K562 (cell line): ENCODE measurements around the gene SMIM35. TPM values are rescaled to one million over a fixed set of nuclear protein-coding genes. Genes with fewer than 3 reads are reported as not detected.

Experiments used
- ATF2 ChIP-seq: sonication (generic); formaldehyde crosslinking; IDR thresholded peaks from 2 replicates; pipeline ENCODE4 v1.8.1; 2022; ENCODE audit warnings: missing genetic modification reagents
- CCNT2 ChIP-seq: IDR thresholded peaks from 2 replicates; pipeline ENCODE4 v1.6.1; 2011; ENCODE audit warnings: borderline replicate concordance, low read depth, mild to moderate bottlenecking, moderate library complexity, mixed read lengths, low read length; ENCODE audit not compliant: insufficient read length; ENCODE audit errors: extremely low read depth
- CHCHD3 ChIP-seq: fragments of 250-450 bp; sonication (Bioruptor Pico); IDR thresholded peaks from 2 replicates; pipeline ENCODE4 v2.1.2; 2022; ENCODE audit warnings: mild to moderate bottlenecking
- CHD4 ChIP-seq: fragments of 200-600 bp; sonication (generic); IDR thresholded peaks from 3 replicates; pipeline ENCODE4 v1.6.1; 2012; ENCODE audit warnings: low read depth, mild to moderate bottlenecking, mixed read lengths, low read length, inconsistent platforms; ENCODE audit not compliant: insufficient read depth, insufficient replicate concordance, poor library complexity, severe bottlenecking
- ETV1 ChIP-seq: fragments of 450-650 bp; conservative IDR thresholded peaks from 2 replicates; pipeline ENCODE4 v1.6.1; 2016; ENCODE audit warnings: missing genetic modification characterization, control low read depth, low read depth, missing compliant biosample characterization
- FOXP1 ChIP-seq: sonication (generic); formaldehyde crosslinking; IDR thresholded peaks from 2 replicates; pipeline ENCODE4 v1.8.0; 2022; ENCODE audit warnings: mild to moderate bottlenecking, missing genetic modification reagents
- KAT2B ChIP-seq: IDR thresholded peaks from one replicate; pipeline ENCODE4 v1.6.1; 2012; ENCODE audit warnings: low read depth, mild to moderate bottlenecking, control low read depth, inconsistent platforms, low read length, moderate library complexity
- NFXL1 ChIP-seq: fragments of 450-650 bp; formaldehyde crosslinking; IDR thresholded peaks from 2 replicates; pipeline ENCODE4 v1.4.0; 2021; ENCODE audit warnings: mild to moderate bottlenecking
- SMAD3 ChIP-seq: fragments of 450-650 bp; formaldehyde crosslinking; conservative IDR thresholded peaks from 2 replicates; pipeline ENCODE4 v1.4.0; 2020; ENCODE audit warnings: mild to moderate bottlenecking
- SMARCB1 ChIP-seq: IDR thresholded peaks from 2 replicates; pipeline ENCODE4 v1.6.1; 2011; ENCODE audit warnings: improper control_type of control experiment, low read depth; ENCODE audit not compliant: insufficient read length
- TCF7L2 ChIP-seq: fragments of 150-350 bp; IDR thresholded peaks from 2 replicates; pipeline ENCODE4 v1.6.1; 2016; ENCODE audit warnings: low read depth, mild to moderate bottlenecking, low read length, moderate library complexity
- ZC3H4 ChIP-seq: sonication (generic); formaldehyde crosslinking; IDR thresholded peaks from 2 replicates; pipeline ENCODE4 v1.9.0; 2021; ENCODE audit warnings: missing genetic modification reagents, borderline replicate concordance
- ZNF41 ChIP-seq: fragments of 250-450 bp; sonication (Bioruptor Pico); conservative IDR thresholded peaks from 2 replicates; pipeline ENCODE4 v1.4.0; 2020; ENCODE audit warnings: mild to moderate bottlenecking
- ZNF431 ChIP-seq: sonication (generic); formaldehyde crosslinking; IDR thresholded peaks from 2 replicates; pipeline ENCODE4 v1.8.0; 2022; ENCODE audit warnings: mild to moderate bottlenecking, missing genetic modification reagents
- ZNF778 ChIP-seq: fragments of 450-650 bp; formaldehyde crosslinking; IDR thresholded peaks from 2 replicates; pipeline ENCODE4 v1.4.0; 2020; ENCODE audit warnings: mild to moderate bottlenecking, moderate library complexity
- polyA plus RNA-seq, 8 experiments: library from polyadenylated mRNA; depleted of rRNA in 4 of 8; stranded (reverse) in 5 of 8; unstranded in 3 of 8; fragments of >200 nt; fragmentation: Nextera tagmentation in 2 of 8; fragmentation: Illumina TruSeq in 1 of 8; extraction: Ambion mirVana in 2 of 8; extraction: Trizol in 1 of 8; gene quantifications; 2 replicates each; pipeline versions ENCODE4 v1.2.1 to v1.2.3, GENCODE V29; 2011 to 2014; ENCODE audit warnings: inconsistent platforms in 1 of 8, missing spikeins in 1 of 8
- total RNA-seq, 7 experiments: library from RNA; depleted of rRNA in 6 of 7; stranded (reverse); fragments of >200 nt in 6 of 7; fragmentation: Illumina TruSeq in 2 of 7; extraction: Trizol in 2 of 7; gene quantifications; 2 replicates each; pipeline versions ENCODE4 v1.2.1 to v1.2.3, GENCODE V29; 2011 to 2021; ENCODE audit warnings: low replicate concordance in 1 of 7
- TF ChIP-seq, protein P1 (sequence below): IDR thresholded peaks from 2 replicates; pipeline ENCODE4 v1.6.1; 2014; ENCODE audit warnings: antibody characterized with exemption
- TF ChIP-seq, protein P2 (sequence below), 3 experiments: IDR thresholded peaks in 2 of 3; conservative IDR thresholded peaks in 1 of 3; 2 replicates each; pipeline ENCODE4 v1.5.1; 2011 to 2012; ENCODE audit warnings: low read length in 3 of 3, mild to moderate bottlenecking in 3 of 3, control low read depth in 2 of 3, improper control_type of control experiment in 1 of 3, inconsistent platforms in 1 of 3, low read depth in 1 of 3, mixed read lengths in 1 of 3, moderate library complexity in 1 of 3; ENCODE audit not compliant: insufficient read depth in 2 of 3
- TF ChIP-seq, protein P3 (sequence below): sonication (generic); formaldehyde crosslinking; IDR thresholded peaks from 2 replicates; pipeline ENCODE4 v1.8.0; 2023; ENCODE audit warnings: mild to moderate bottlenecking, missing genetic modification reagents
- TF ChIP-seq, protein P4 (sequence below): sonication (generic); formaldehyde crosslinking; IDR thresholded peaks from 2 replicates; pipeline ENCODE4 v1.9.0; 2022; ENCODE audit warnings: mild to moderate bottlenecking, missing genetic modification reagents

SMIM35 gene
- total and polyA plus RNA-seq, 9 of the 15 experiments (the other 6 are each of a cell fraction or from before 2014, with no cell fraction given) = 0.03 TPM; not detected in 7

DNA sequence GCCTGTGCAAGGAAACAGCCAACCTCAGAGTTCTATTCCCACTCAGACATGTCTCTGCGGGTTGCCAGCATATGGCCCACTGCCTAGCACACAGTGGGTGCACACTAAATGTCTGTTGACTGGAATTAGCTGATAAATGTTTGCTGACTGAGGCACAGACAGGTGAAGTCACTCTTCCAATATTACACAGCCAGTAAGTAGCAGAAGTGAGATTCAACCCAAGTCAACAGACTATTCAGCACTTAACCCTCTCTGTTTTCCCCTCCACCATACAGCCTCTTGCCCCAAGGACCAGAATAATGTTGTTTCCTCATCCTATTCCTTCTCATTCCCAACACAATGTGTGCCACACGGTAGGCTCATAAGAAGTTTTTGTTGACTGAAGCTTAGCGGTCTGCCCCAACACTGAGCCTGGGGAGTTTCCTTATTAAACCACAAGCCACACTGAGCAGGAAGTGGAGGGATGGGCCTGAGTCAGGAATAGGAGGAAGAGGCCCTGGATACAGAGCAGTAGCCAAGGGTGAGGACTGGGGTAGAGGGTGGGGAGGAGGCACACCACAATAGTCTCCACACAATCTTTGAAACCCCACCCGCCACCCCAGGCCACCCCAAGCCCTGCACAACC is 116.3 kb downstream of the SMIM35 start (continued):
- TF ChIP-seq, protein P1, sequence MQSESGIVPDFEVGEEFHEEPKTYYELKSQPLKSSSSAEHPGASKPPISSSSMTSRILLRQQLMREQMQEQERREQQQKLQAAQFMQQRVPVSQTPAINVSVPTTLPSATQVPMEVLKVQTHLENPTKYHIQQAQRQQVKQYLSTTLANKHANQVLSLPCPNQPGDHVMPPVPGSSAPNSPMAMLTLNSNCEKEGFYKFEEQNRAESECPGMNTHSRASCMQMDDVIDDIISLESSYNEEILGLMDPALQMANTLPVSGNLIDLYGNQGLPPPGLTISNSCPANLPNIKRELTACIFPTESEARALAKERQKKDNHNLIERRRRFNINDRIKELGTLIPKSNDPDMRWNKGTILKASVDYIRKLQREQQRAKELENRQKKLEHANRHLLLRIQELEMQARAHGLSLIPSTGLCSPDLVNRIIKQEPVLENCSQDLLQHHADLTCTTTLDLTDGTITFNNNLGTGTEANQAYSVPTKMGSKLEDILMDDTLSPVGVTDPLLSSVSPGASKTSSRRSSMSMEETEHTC = no peak
- no peak for TF ChIP-seq SMARCB1
- TF ChIP-seq, protein P2, sequence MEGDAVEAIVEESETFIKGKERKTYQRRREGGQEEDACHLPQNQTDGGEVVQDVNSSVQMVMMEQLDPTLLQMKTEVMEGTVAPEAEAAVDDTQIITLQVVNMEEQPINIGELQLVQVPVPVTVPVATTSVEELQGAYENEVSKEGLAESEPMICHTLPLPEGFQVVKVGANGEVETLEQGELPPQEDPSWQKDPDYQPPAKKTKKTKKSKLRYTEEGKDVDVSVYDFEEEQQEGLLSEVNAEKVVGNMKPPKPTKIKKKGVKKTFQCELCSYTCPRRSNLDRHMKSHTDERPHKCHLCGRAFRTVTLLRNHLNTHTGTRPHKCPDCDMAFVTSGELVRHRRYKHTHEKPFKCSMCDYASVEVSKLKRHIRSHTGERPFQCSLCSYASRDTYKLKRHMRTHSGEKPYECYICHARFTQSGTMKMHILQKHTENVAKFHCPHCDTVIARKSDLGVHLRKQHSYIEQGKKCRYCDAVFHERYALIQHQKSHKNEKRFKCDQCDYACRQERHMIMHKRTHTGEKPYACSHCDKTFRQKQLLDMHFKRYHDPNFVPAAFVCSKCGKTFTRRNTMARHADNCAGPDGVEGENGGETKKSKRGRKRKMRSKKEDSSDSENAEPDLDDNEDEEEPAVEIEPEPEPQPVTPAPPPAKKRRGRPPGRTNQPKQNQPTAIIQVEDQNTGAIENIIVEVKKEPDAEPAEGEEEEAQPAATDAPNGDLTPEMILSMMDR (IDR thresholded peaks at IDR 0.05 in 2 of 3, conservative IDR thresholded peaks at IDR 0.05 in 1 of 3; ENCODE audit: insufficient read depth in 2 of 3, low read depth in 1 of 3, low read length in 3 of 3) = no peak
- TF ChIP-seq TCF7L2 = no peak
- TF ChIP-seq, protein P3, sequence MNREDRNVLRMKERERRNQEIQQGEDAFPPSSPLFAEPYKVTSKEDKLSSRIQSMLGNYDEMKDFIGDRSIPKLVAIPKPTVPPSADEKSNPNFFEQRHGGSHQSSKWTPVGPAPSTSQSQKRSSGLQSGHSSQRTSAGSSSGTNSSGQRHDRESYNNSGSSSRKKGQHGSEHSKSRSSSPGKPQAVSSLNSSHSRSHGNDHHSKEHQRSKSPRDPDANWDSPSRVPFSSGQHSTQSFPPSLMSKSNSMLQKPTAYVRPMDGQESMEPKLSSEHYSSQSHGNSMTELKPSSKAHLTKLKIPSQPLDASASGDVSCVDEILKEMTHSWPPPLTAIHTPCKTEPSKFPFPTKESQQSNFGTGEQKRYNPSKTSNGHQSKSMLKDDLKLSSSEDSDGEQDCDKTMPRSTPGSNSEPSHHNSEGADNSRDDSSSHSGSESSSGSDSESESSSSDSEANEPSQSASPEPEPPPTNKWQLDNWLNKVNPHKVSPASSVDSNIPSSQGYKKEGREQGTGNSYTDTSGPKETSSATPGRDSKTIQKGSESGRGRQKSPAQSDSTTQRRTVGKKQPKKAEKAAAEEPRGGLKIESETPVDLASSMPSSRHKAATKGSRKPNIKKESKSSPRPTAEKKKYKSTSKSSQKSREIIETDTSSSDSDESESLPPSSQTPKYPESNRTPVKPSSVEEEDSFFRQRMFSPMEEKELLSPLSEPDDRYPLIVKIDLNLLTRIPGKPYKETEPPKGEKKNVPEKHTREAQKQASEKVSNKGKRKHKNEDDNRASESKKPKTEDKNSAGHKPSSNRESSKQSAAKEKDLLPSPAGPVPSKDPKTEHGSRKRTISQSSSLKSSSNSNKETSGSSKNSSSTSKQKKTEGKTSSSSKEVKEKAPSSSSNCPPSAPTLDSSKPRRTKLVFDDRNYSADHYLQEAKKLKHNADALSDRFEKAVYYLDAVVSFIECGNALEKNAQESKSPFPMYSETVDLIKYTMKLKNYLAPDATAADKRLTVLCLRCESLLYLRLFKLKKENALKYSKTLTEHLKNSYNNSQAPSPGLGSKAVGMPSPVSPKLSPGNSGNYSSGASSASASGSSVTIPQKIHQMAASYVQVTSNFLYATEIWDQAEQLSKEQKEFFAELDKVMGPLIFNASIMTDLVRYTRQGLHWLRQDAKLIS (CRISPR knock-in tag) = no peak
- no peak for TF ChIP-seq FOXP1 (CRISPR knock-in tag)
- no peak for TF ChIP-seq ZNF41 (CRISPR knock-in tag)
- no peak for TF ChIP-seq SMAD3 (CRISPR knock-in tag)
- peak; percentile 19; the same call in 1 of the 2 replicates for TF ChIP-seq ETV1 (tag)
- TF ChIP-seq CHCHD3 (CRISPR knock-in tag) = no peak
- no peak for TF ChIP-seq ZC3H4 (CRISPR knock-in tag)
- no peak for TF ChIP-seq ATF2 (CRISPR knock-in tag)
- TF ChIP-seq, protein P4, sequence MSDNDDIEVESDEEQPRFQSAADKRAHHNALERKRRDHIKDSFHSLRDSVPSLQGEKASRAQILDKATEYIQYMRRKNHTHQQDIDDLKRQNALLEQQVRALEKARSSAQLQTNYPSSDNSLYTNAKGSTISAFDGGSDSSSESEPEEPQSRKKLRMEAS (CRISPR knock-in tag) = no peak
- TF ChIP-seq CHD4 = peak; percentile 33
- TF ChIP-seq ZNF778 = no peak
- no peak for TF ChIP-seq ZNF431
- no peak for TF ChIP-seq KAT2B
- TF ChIP-seq CCNT2 = no peak
- peak; percentile 56; the same call in 1 of the 2 replicates for TF ChIP-seq NFXL1 (CRISPR knock-in tag)
